Left colon (tissue), 2 donors: ENCODE data around the gene TRIM74. TPM values are rescaled to one million over a fixed set of nuclear protein-coding genes. Genes with fewer than 3 reads are reported as not detected.
"Not testable (repeated sequence)": the region's sequence is repeated elsewhere in the genome, so short reads cannot be mapped to it uniquely, and the experiment has no call there.

Experiments used
- ATAC-seq: fragments of 200-7000 bp; cut with Tn5 transposase; one replicate; pipeline ENCODE4 v1.9.1; 2020; ENCODE audit warnings: mild to moderate bottlenecking, moderate library complexity
- DNase-seq, 2 donors: peaks; one replicate each; pipeline ENCODE4 v3.0.0-alpha.2; 2020
- intact Hi-C, 2 donors: fragments of 100-400 bp; cut with DNase I in 1 of 2; cut with micrococcal nuclease in 1 of 2; formaldehyde crosslinking; loops; one replicate each; pipeline versions ENCODE4 v1.11.2 to v1.14.0; 2022; cut with DNase I, micrococcal nuclease
- total RNA-seq, 2 donors: library from RNA; stranded (reverse); fragmentation: NEBNext Ultra II Directional; extraction: Animal tissue kit (Norgen Biotek cat#: 25700); gene quantifications; one replicate each; pipeline ENCODE4 v1.2.1, GENCODE V29; 2021
- donor health status: DM: no; HTN: no; CAD: no.
- donor health status: DM: yes; HTN: yes; CAD: no.

Gene TRIM74
- total RNA-seq, 2 donors from 2014 or later, result 0.58 TPM; not detected in 1

GRCh38 chr7:72924733-72925545 is 44.3 kb downstream of the TRIM74 start, which contains the start of gene POM121:
POM121 (plus strand) TSS chr7:72925095; CDS start chr7:72925122, 27 bp downstream.
- ATAC-seq (peak; percentile 95), DNase-seq (peak; percentile 64 to 87)
- intact Hi-C loops, result no loop called here

DNA sequence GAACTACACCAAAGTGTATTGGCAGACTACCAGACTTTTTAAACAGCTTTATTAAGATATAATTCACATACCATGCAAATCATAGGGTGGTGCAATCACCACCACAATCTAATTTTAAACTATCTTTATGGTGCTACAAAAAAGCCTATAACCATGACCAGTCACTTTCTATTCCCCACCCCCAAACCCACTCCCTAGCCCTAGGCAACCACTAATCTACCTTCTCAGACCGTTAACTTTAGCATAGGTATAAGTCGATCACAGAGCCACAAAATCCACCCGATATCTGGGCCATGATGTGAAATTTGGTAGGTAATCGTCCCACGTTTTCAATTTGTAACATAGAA is 44.9 kb downstream of the TRIM74 start:
- ATAC-seq (peak; percentile 22), DNase-seq (no peak)
- intact Hi-C loops, result no loop called here

- ATAC-seq (no peak), DNase-seq (no peak)
- intact Hi-C loops, result loop anchor here in 1 of 2 donors (10.0 kb wide), 1 partner anchor 95 kb away; the partner anchor contains the start of gene TYW1B
Measured at GRCh38 chr7:72919256-72919775, 50.0 kb downstream of the TRIM74 start.

GRCh38 chr7:72914756-72915525 is 54.3 kb downstream of the TRIM74 start:
- intact Hi-C loops, result loop anchor here in 1 of 2 donors (10.0 kb wide), 1 partner anchor 90 kb away; the partner anchor contains the start of gene TYW1B
- ATAC-seq, result peak; percentile 91
- DNase-seq, result peak; percentile 38 to 81

DNA sequence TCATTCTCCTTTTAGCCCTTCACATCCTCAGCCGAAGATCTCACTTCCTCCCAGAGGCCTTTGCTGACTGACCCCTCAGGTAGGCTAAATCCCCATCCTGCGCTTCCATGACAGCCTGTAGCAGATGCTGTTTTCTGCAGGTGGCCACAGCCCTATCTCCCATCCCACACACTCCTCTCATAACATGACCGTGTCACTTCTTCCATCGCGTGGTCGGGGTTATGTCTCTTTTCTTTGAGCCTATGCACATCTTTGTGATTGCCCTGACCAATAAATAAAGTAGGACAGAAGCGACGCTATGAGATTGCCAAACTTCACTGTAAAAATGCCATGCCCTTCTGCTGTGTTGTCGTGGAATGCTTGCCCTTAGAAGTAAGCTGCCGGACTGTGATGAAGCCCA is 55.5 kb downstream of the TRIM74 start:
- not testable (repeated sequence) for ATAC-seq, DNase-seq
- intact Hi-C loops, result loop anchor here in 1 of 2 donors (10.0 kb wide), 1 partner anchor 89 kb away; the partner anchor contains the start of gene TYW1B

GRCh38 chr7:72911395-72911794 is 57.9 kb downstream of the TRIM74 start:
- intact Hi-C loops, result loop anchor here in 1 of 2 donors (10.0 kb wide), 1 partner anchor 87 kb away; the partner anchor contains the start of gene TYW1B
- not testable (repeated sequence) for ATAC-seq, DNase-seq

Other genes starting within 250 kb of the TRIM74 start
- gene TYW1B, start 141.3 kb downstream of the TRIM74 start, total RNA-seq, result 1 to 10 TPM; 2.2 to 3.6 TPM
- 10 to 100 TPM; 27.5 to 37.7 TPM for gene POM121, start 44.4 kb downstream of the TRIM74 start, total RNA-seq
- gene SPDYE8, start 60.3 kb upstream of the TRIM74 start, total RNA-seq, result not detected
- gene SPDYE11, start 88.4 kb upstream of the TRIM74 start, total RNA-seq, result not detected
- not detected for gene SPDYE9, start 116.6 kb upstream of the TRIM74 start, total RNA-seq